ENCODE results near the gene MARCO. TPM values are rescaled to one million over a fixed set of nuclear protein-coding genes. Genes with fewer than 3 reads are reported as not detected.

Gene MARCO
- total and polyA plus RNA-seq, 10 donors: 3.0 to 155 (median 24.3) TPM

GRCh38 chr2:118982039-118982438 is 40.0 kb downstream of the MARCO start:
- no peak for TF ChIP-seq POLR2A (IDR thresholded peaks at IDR 0.05)
- TF ChIP-seq POLR2AphosphoS5 (IDR thresholded peaks at IDR 0.05): no peak
- TF ChIP-seq CTCF (IDR thresholded peaks at IDR 0.05 in 8 of 11, conservative IDR thresholded peaks at IDR 0.05 in 3 of 11): no peak
- Histone ChIP-seq H3K9me3 (peaks cover 0 to 7% (median 0%) of the 10 kb centered on the region in 8 donors), H3K27me3 (replicated peaks in 1 of 7) (peaks cover 0 to 29% (median 0%) of the 10 kb centered on the region in 7 donors), H3K4me1 (no peaks in the 10 kb centered on the region), H3K4me3 (no peak overlapping the region), H3K27ac (no peak overlapping the region), H3K36me3 (no peaks in the 10 kb centered on the region)
- 75 to 89% (median 81%) methylated on average over 3 of the region's 3 CpGs for WGBS, 5 donors
- intact Hi-C loops (cut with DNase I; ENCODE audit: low total_unique reads): no loop called here
- DNase-seq: peak; percentile 66

GRCh38 chr2:118983133-118983532 is 41.1 kb downstream of the MARCO start:
- no peak for TF ChIP-seq POLR2AphosphoS5 (IDR thresholded peaks at IDR 0.05)
- TF ChIP-seq POLR2A (IDR thresholded peaks at IDR 0.05): no peak
- no peak for TF ChIP-seq CTCF (IDR thresholded peaks at IDR 0.05 in 8 of 11, conservative IDR thresholded peaks at IDR 0.05 in 3 of 11)
- Histone ChIP-seq H3K27ac (no peak overlapping the region), H3K36me3 (no peaks in the 10 kb centered on the region), H3K4me1 (no peaks in the 10 kb centered on the region), H3K9me3 (no peaks in the 10 kb centered on the region), H3K27me3 (replicated peaks in 1 of 7) (peaks cover 0 to 37% (median 0%) of the 10 kb centered on the region in 7 donors), H3K4me3 (no peak overlapping the region)
- WGBS, 5 donors: 66 to 83% (median 79%) methylated on average over 6 of the region's 6 CpGs
- intact Hi-C loops (cut with DNase I; ENCODE audit: low total_unique reads): no loop called here
- DNase-seq: no peak

- WGBS, 5 donors: 77 to 100% (median 85%) methylated on average over 1 of the region's 1 CpG
- no peaks in the 10 kb centered on the region for H3K36me3 ChIP-seq
- no peak for TF ChIP-seq POLR2AphosphoS5 (IDR thresholded peaks at IDR 0.05)
- TF ChIP-seq CTCF (IDR thresholded peaks at IDR 0.05 in 8 of 11, conservative IDR thresholded peaks at IDR 0.05 in 3 of 11): no peak
- no peak for TF ChIP-seq POLR2A (IDR thresholded peaks at IDR 0.05)
Measured at GRCh38 chr2:118983915-118984314, 41.9 kb downstream of the MARCO start.

GRCh38 chr2:118986738-118987137 is 44.7 kb downstream of the MARCO start:
- intact Hi-C loops (cut with DNase I; ENCODE audit: low total_unique reads): no loop called here
- TF ChIP-seq POLR2A (IDR thresholded peaks at IDR 0.05) (no peak), CTCF (IDR thresholded peaks at IDR 0.05 in 8 of 11, conservative IDR thresholded peaks at IDR 0.05 in 3 of 11) (no peak), POLR2AphosphoS5 (IDR thresholded peaks at IDR 0.05) (no peak)
- Histone ChIP-seq H3K9me3 (no peaks in the 10 kb centered on the region), H3K4me1 (no peaks in the 10 kb centered on the region), H3K27ac (no peak overlapping the region), H3K4me3 (no peak overlapping the region), H3K27me3 (replicated peaks in 1 of 7) (peaks cover 0 to 40% (median 0%) of the 10 kb centered on the region in 7 donors), H3K36me3 (no peaks in the 10 kb centered on the region)
- no peak for DNase-seq
- 9 to 17% (median 13%) methylated on average over 2 of the region's 2 CpGs for WGBS, 5 donors

More at GRCh38 chr2:118983915-118984314, 41.9 kb downstream of the MARCO start:
- no peak overlapping the region for H3K4me3 ChIP-seq
- no peak for DNase-seq
- no peaks in the 10 kb centered on the region for H3K9me3 ChIP-seq
- no peak overlapping the region for H3K27ac ChIP-seq
- intact Hi-C loops (cut with DNase I; ENCODE audit: low total_unique reads): no loop called here
- peaks cover 0 to 42% (median 0%) of the 10 kb centered on the region in 7 donors for H3K27me3 ChIP-seq (replicated peaks in 1 of 7)
- H3K4me1 ChIP-seq: no peaks in the 10 kb centered on the region

All from spleen (tissue), 11 donors.